Activated CD4-positive, alpha-beta T cell treated with anti-CD3 and anti-CD28 coated beads for 36 hours (primary cell): ENCODE measurements around the gene CACNG1. TPM values are rescaled to one million over a fixed set of nuclear protein-coding genes. Genes with fewer than 3 reads are reported as not detected.

Experiments
- ATAC-seq: fragments of 200-7000 bp; cut with Tn5 transposase; one replicate; pipeline ENCODE4 v1.10.0; 2021; ENCODE audit warnings: mild to moderate bottlenecking, moderate library complexity
- CTCF ChIA-PET: fragments of 350-600 bp; sonication (Branson Sonifier 250); formaldehyde crosslinking; loops from one replicate; lab custom pipeline; 2021; ENCODE audit warnings: antibody characterized with exemption; lab: Charles Lee
- POLR2A ChIA-PET: fragments of 350-600 bp; sonication (Branson Sonifier 250); formaldehyde crosslinking; loops from one replicate; lab custom pipeline; 2021; ENCODE audit warnings: antibody characterized with exemption, inconsistent platforms; lab: Charles Lee
- DNase-seq: peaks from one replicate; pipeline ENCODE4 v3.0.0-alpha.2; 2020
- H3K27ac Mint-ChIP-seq: one replicate; pipeline ENCODE4 v1.8.0; 2021; ENCODE audit warnings: mixed read lengths
- H3K27me3 Mint-ChIP-seq: one replicate; pipeline ENCODE4 v1.8.0; 2021; ENCODE audit warnings: mixed read lengths
- H3K36me3 Mint-ChIP-seq: one replicate; pipeline ENCODE4 v1.8.0; 2021; ENCODE audit warnings: low read depth, mixed read lengths
- H3K4me1 Mint-ChIP-seq: one replicate; pipeline ENCODE4 v1.8.0; 2021; ENCODE audit warnings: mixed read lengths
- H3K4me3 Mint-ChIP-seq: one replicate; pipeline ENCODE4 v1.8.0; 2021; ENCODE audit warnings: mild to moderate bottlenecking, moderate library complexity, mixed read lengths
- H3K9me3 Mint-ChIP-seq: one replicate; pipeline ENCODE4 v1.8.0; 2021; ENCODE audit warnings: low read depth, mixed read lengths
- intact Hi-C, 2 experiments: fragments of 100-400 bp; cut with DNase I in 1 of 2; cut with micrococcal nuclease in 1 of 2; formaldehyde crosslinking; loops; one replicate each; pipeline versions ENCODE4 v1.14.2 to v1.15.1; 2022 to 2024; cut with DNase I, micrococcal nuclease
- total RNA-seq, 2 experiments: library from RNA; stranded (reverse); gene quantifications; one replicate each; pipeline ENCODE4 v1.2.3, GENCODE V29; 2021

Gene CACNG1, protein sequence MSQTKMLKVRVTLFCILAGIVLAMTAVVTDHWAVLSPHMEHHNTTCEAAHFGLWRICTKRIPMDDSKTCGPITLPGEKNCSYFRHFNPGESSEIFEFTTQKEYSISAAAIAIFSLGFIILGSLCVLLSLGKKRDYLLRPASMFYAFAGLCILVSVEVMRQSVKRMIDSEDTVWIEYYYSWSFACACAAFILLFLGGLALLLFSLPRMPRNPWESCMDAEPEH
- not detected for total RNA-seq

DNA sequence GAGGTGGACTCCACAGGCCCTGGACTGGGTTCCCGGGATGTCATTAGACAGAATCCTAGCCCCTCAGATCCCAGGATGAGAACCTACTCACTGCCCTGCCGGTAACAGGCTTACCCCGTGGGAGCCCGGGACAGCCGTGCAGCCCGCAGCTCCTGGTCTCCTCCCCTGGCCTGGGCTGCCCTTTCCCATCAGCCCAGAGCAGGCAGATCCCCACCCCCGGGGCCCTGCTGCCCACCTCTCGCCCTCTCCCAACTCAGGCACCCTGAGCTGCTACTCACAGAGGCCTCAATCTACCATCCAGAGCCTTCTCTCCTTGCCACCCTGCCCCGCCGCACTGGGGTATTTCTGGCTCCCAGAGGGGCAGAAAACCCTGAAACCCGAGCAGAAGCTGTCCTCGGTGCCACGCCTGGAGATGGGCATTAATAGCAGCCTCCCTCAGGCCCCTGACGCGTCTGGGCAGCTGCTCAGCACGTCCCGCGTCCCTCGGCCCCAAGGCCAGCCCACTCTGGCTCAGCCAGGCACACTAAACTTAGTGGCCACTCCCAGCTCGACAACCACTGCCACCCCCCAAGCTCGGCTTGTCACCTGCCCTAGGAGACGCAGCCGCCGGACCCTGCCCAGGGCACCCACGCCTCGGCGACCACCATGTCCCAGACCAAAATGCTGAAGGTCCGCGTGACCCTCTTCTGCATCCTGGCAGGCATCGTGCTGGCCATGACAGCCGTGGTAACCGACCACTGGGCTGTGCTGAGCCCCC is at the start of gene CACNG1:
Gene CACNG1 (plus strand): TSS at position 539 of the 757 bp plus-strand sequence. CDS start 107 bp downstream, at position 646.
- Mint-ChIP-seq H3K27ac (no peak within 1 kb of the TSS), H3K36me3 (peaks cover 9% of the 10 kb centered on the region), H3K27me3 (no peaks in the 10 kb centered on the region), H3K4me1 (no peaks in the 10 kb centered on the region), H3K9me3 (peaks cover 17% of the 10 kb centered on the region), H3K4me3 (no peak within 1 kb of the TSS)
- POLR2A ChIA-PET: no interaction called here
- no peak for ATAC-seq
- no peak for DNase-seq
- intact Hi-C loops: no loop called here
- CTCF ChIA-PET: no interaction called here

DNA sequence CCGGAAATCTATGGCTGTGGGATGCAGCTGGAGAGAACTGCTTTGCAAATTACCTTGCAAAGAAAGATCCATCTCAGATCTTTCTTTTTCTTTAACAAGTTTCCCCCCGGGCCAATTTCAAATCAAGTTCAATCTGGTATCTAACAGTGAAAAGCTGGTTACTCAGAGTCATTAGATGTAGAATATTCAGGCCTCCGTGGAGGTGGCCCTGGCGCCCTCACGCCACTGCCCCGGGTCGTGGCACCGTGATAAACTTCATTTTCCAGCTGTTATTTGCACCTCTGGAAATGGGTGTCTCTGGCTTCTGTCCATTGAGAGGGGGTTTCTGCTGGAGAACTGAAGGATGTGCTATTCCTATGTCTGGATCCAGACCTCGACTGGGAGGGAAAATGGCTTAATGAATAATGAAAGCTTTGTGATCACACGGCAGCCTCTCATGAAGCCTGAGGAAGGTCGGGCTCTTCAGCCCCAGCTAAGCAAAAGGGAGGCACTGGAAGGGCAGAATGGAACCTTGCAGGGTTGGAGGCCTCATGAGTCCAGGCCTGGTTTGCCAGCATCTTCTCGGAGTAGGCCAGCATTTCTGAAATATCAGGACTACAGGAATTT is 49.3 kb upstream of the CACNG1 start:
- H3K9me3 Mint-ChIP-seq: no peaks in the 10 kb centered on the region
- DNase-seq (no peak), ATAC-seq (no peak)
- no peak overlapping the region for H3K27ac Mint-ChIP-seq
- no peaks in the 10 kb centered on the region for H3K4me1 Mint-ChIP-seq
- H3K36me3 Mint-ChIP-seq: no peaks in the 10 kb centered on the region
- intact Hi-C loops: loop anchor here in 1 of 2 experiments (5.0 kb wide), 1 partner anchor 1393 kb away; no protein-coding TSS in a partner anchor
- H3K4me3 Mint-ChIP-seq: no peak overlapping the region
- ChIA-PET CTCF (no interaction called here), POLR2A (no interaction called here)
- H3K27me3 Mint-ChIP-seq: peaks cover 6% of the 10 kb centered on the region

DNA sequence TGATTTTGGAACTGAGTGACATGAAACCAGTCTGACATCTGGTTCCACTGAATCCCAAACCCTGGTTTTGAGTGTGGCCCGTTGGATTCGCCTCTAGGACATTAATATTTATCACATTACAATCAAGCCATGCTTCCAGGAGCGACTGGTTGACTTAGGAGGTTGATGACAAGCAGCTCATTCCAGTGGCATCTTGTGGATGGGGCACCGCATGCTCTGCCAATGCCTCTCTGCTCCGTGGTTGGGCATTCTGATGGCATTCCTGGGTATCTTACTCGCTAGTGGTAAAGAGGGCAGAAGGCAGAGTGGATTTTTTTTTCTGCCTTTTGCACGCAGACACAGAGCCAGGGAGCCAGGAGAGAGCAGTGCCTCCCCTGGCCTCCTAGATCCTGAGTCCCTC is 48.4 kb upstream of the CACNG1 start:
- Mint-ChIP-seq H3K36me3 (no peaks in the 10 kb centered on the region), H3K4me1 (no peaks in the 10 kb centered on the region), H3K27ac (no peak overlapping the region), H3K4me3 (no peak overlapping the region), H3K27me3 (peaks cover 2% of the 10 kb centered on the region), H3K9me3 (no peaks in the 10 kb centered on the region)
- ATAC-seq: no peak
- ChIA-PET POLR2A (no interaction called here), CTCF (no interaction called here)
- DNase-seq: no peak
- intact Hi-C loops: no loop called here

DNA sequence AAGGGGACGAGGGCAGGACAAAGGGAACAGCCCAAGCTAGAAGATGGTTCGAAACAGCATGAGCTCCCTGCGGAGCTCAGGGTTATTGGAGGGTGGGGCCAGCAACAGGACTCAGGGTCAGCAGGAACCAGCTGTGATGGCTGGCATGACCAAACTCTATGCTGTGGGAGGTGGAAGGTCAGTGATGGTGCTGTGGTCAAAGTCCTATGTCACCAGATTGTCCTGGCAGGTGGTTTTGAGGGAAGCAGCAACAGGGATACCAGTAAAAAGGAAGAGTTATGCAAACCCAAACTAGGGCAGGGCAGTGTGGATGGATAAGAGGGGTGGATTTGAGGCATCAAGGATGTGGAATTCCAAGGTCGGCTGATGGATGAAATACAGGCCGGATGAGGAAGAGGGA is 47.4 kb upstream of the CACNG1 start:
- CTCF ChIA-PET: interaction anchor here (0.6 kb wide), 1 partner anchor 60 kb away, joined by 3 read pairs; no protein-coding TSS in a partner anchor

DNA sequence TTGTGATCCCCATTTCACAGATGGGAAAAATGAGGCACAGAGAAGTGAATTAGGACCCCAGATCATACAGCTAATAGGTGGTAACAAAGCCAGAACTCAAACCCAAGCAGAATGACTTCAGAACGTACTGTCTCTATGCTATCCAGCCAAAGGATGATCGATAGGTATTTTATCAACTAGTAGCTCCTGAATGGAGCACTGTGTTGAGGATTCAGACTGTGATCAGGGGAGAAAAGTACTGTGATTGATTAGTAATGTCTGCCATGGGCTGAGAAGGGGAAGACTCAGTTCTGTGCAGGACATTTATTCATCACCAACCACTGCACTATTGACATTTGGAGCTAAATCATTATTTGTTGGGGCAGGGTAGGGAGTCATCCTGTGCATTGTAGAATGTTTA is 41.1 kb upstream of the CACNG1 start:
- H3K4me1 Mint-ChIP-seq: no peaks in the 10 kb centered on the region
- DNase-seq (no peak), ATAC-seq (no peak)
- no peak overlapping the region for H3K27ac Mint-ChIP-seq
- ChIA-PET CTCF (no interaction called here), POLR2A (no interaction called here)
- intact Hi-C loops: no loop called here
- peaks cover 12% of the 10 kb centered on the region for H3K27me3 Mint-ChIP-seq
- H3K9me3 Mint-ChIP-seq: no peaks in the 10 kb centered on the region
- H3K4me3 Mint-ChIP-seq: no peak overlapping the region
- no peaks in the 10 kb centered on the region for H3K36me3 Mint-ChIP-seq

More for the DNA sequence above, 47.4 kb upstream of the CACNG1 start:
- Mint-ChIP-seq H3K9me3 (no peaks in the 10 kb centered on the region), H3K36me3 (no peaks in the 10 kb centered on the region), H3K27me3 (peaks cover under 1% of the 10 kb centered on the region), H3K4me1 (no peaks in the 10 kb centered on the region), H3K4me3 (no peak overlapping the region), H3K27ac (no peak overlapping the region)
- intact Hi-C loops: no loop called here
- POLR2A ChIA-PET: no interaction called here
- DNase-seq (no peak), ATAC-seq (no peak)

DNA sequence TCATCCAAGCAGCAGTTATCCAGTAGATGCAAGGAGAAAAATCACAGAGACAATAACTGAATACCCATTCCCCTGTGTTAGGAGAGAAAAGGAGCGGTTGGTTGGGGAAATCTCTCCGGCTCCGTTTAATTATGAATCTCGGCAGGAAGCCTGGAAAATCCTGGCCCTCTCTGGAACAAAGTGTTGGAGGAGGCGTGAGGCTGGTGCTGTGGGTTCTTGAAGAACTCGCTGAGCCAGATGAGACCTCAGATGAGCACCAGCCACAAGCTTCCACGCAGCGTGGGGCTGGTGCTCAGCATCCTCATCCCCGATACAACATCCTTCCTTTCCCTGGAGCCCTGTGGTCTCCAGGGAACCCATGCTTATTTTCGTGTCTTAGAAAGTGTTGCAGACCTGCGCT is 40.2 kb upstream of the CACNG1 start:
- CTCF ChIA-PET: no interaction called here
- Mint-ChIP-seq H3K27ac (no peak overlapping the region), H3K27me3 (peaks cover 15% of the 10 kb centered on the region), H3K36me3 (no peaks in the 10 kb centered on the region), H3K4me3 (no peak overlapping the region), H3K4me1 (no peaks in the 10 kb centered on the region), H3K9me3 (no peaks in the 10 kb centered on the region)
- DNase-seq (no peak), ATAC-seq (no peak)
- POLR2A ChIA-PET: no interaction called here
- intact Hi-C loops: no loop called here

DNA sequence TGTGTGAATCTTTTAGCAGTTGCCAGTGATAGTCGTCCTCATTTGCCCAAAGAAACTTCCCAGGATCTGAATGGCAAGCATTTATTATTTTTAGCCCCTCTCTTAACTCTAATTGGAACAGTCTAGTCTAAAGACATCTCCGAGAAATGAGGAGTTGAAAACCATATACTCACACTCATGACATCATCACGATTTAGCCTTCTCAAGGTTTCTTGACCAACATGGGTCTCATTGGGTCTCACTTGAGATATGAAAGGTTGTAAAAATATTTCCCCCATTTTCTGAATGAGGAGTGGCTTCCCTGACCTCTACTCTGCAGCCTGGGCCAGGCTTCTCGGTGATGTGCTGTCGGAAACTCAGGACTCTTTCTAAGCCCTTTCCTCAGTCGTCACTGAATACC is 37.1 kb upstream of the CACNG1 start:
- no peaks in the 10 kb centered on the region for H3K9me3 Mint-ChIP-seq

DNA sequence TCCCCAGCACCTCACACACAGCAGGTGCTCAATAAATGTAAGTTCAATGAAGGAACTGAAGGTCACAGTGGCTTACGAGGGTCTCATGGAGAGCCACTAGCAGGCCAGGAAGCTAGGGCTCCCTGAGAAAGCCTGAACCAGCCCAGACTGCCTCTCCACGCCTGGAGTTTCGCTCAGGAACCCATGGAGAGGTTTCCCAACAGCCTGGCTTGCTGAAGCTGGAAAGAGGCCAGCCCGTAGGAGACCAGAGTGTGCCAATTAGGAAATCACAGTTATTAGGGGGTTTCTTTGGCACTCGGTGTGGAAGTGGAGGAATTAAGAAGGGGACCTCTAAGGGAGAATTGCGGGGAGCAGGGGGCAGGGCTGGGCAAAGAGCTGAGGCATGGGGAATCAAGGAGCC is 36.3 kb upstream of the CACNG1 start:
- H3K27ac Mint-ChIP-seq: no peak overlapping the region
- CTCF ChIA-PET: no interaction called here

More for the DNA sequence above, 37.1 kb upstream of the CACNG1 start:
- ATAC-seq (no peak), DNase-seq (no peak)
- intact Hi-C loops: no loop called here
- ChIA-PET CTCF (no interaction called here), POLR2A (no interaction called here)
- Mint-ChIP-seq H3K27ac (no peak overlapping the region), H3K4me3 (no peak overlapping the region), H3K27me3 (peaks cover 14% of the 10 kb centered on the region), H3K36me3 (no peaks in the 10 kb centered on the region), H3K4me1 (no peaks in the 10 kb centered on the region)

DNA sequence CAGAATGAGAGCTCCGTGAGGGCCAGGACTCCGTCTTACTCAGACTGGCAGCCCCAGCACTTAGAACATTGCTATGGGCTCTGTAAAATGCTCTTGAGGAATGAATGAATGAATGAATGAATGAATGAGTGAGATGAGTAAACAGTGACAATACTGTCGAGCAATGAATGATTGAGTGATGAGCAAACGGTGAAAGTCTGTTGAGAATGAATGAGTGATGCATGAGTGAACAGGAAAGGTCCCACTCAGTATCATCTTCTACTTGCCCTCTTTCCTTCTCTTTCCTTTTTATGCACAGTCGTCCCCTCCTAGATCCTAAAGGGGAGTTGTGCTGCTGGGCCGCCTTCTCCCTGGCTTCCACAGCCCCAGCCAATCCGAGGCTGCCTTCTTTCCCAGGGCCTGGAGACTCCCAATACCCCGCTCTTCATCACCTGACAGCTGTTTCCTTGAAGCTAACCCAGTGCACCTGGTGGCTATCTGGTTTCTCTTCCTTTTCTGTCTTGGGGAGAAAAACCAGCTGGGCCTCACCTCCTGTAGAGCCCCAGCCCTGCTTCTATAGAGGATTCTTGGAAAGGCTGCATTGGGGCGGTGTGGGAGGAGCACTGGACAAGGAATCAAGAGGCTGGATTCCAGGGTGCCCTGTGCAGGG is 32.7 kb upstream of the CACNG1 start:
- Mint-ChIP-seq H3K9me3 (no peaks in the 10 kb centered on the region), H3K27ac (no peak overlapping the region), H3K27me3 (peaks cover 13% of the 10 kb centered on the region), H3K4me1 (no peaks in the 10 kb centered on the region), H3K36me3 (no peaks in the 10 kb centered on the region), H3K4me3 (no peak overlapping the region)
- CTCF ChIA-PET: no interaction called here
- ATAC-seq (no peak), DNase-seq (no peak)
- POLR2A ChIA-PET: interaction anchor here (0.8 kb wide), 1 partner anchor 28 kb away, joined by 3 read pairs; no protein-coding TSS in a partner anchor
- intact Hi-C loops: no loop called here

More for the DNA sequence above, 36.3 kb upstream of the CACNG1 start:
- ATAC-seq (no peak), DNase-seq (no peak)
- POLR2A ChIA-PET: no interaction called here
- no peaks in the 10 kb centered on the region for H3K9me3 Mint-ChIP-seq
- H3K4me3 Mint-ChIP-seq: no peak overlapping the region
- no peaks in the 10 kb centered on the region for H3K36me3 Mint-ChIP-seq
- intact Hi-C loops: no loop called here
- peaks cover 13% of the 10 kb centered on the region for H3K27me3 Mint-ChIP-seq
- no peaks in the 10 kb centered on the region for H3K4me1 Mint-ChIP-seq

DNA sequence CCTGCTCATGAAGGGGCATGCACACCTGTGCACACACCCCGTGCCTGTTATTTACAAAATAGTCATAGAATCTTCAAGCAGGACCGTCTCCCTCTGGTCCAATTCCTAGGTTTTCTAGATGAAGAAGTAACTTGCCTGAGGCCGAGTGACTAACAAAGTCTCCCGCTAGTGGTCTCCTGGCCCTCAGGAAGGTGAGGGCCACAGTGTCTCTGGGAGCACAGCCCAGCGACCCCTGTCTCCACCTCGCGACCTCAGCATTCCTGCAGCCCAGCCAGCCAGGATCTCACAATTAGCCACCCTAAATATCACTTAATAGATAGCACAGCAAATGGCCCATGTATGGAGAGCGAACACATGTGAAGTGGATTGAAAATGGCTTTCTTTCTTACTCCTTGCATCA is 30.5 kb upstream of the CACNG1 start:
- Mint-ChIP-seq H3K27me3 (peaks cover 11% of the 10 kb centered on the region), H3K4me1 (no peaks in the 10 kb centered on the region), H3K4me3 (no peak overlapping the region), H3K9me3 (no peaks in the 10 kb centered on the region), H3K36me3 (no peaks in the 10 kb centered on the region), H3K27ac (no peak overlapping the region)
- DNase-seq (no peak), ATAC-seq (no peak)
- intact Hi-C loops: no loop called here
- ChIA-PET POLR2A (no interaction called here), CTCF (no interaction called here)

DNA sequence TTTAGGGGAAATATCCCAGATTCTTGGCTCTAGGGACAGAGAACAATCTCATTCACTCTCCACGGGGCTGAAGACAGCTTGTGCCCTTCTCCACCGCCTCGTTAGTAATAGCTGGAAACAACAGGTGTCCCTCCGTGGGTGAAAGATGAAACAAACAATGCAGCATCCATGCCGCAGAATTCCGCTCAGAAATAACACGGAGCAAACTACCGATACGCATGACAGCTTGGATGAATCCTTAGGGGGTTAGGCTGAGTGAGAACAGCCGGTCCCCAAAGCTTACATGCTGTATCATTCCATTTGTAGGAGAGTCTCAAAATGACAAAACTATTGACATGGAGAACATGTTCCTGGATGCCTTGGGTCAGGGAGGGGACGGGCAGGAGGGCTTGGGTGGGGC is 29.4 kb upstream of the CACNG1 start:
- H3K36me3 Mint-ChIP-seq: no peaks in the 10 kb centered on the region

More for the DNA sequence above, 29.4 kb upstream of the CACNG1 start:
- Mint-ChIP-seq H3K9me3 (no peaks in the 10 kb centered on the region), H3K4me3 (no peak overlapping the region), H3K4me1 (no peaks in the 10 kb centered on the region), H3K27ac (no peak overlapping the region), H3K27me3 (peaks cover 9% of the 10 kb centered on the region)
- no peak for DNase-seq
- CTCF ChIA-PET: no interaction called here
- intact Hi-C loops: no loop called here
- no peak for ATAC-seq
- POLR2A ChIA-PET: no interaction called here
